Measurements from ENCODE around the gene VENTX.

VENTX gene

GRCh38 chr10:133239990-133240389 lies 2.3 kb downstream of the VENTX start:
- no peak for DNase-seq

GRCh38 chr10:133241501-133242205 lies 4.0 kb downstream of the VENTX start:
- no peak for DNase-seq

GRCh38 chr10:133242611-133243356 lies 5.1 kb downstream of the VENTX start:
- no peak for DNase-seq

- no peak for DNase-seq
Observed at GRCh38 chr10:133243593-133243992, 5.9 kb downstream of the VENTX start.

GRCh38 chr10:133245439-133246235 lies 8.0 kb downstream of the VENTX start:
- no peak for DNase-seq

- DNase-seq: no peak
Observed at GRCh38 chr10:133246236-133246626, 8.6 kb downstream of the VENTX start.

GRCh38 chr10:133247681-133248333 lies 10.2 kb downstream of the VENTX start:
- no peak for DNase-seq

GRCh38 chr10:133248334-133248715 lies 10.7 kb downstream of the VENTX start:
- DNase-seq: no peak

GRCh38 chr10:133249094-133249780 lies 11.6 kb downstream of the VENTX start:
- no peak for DNase-seq

- DNase-seq: no peak
Observed at GRCh38 chr10:133249975-133250754, 12.5 kb downstream of the VENTX start.

GRCh38 chr10:133251388-133252222 lies 13.9 kb downstream of the VENTX start:
- DNase-seq: no peak

- DNase-seq: no peak
Observed at GRCh38 chr10:133252223-133252552, 14.5 kb downstream of the VENTX start.

GRCh38 chr10:133253361-133253955 lies 15.8 kb downstream of the VENTX start:
- no peak for DNase-seq

GRCh38 chr10:133254421-133255120 lies 16.9 kb downstream of the VENTX start:
- no peak for DNase-seq

- no peak for DNase-seq
Observed at GRCh38 chr10:133255323-133255722, 17.7 kb downstream of the VENTX start.

GRCh38 chr10:133257489-133258065 lies 19.9 kb downstream of the VENTX start:
- DNase-seq: peak; percentile 44

- DNase-seq: no peak
Observed at GRCh38 chr10:133258066-133258817, 20.6 kb downstream of the VENTX start.

GRCh38 chr10:133258818-133259601 lies 21.4 kb downstream of the VENTX start:
- peak; percentile 83 for DNase-seq
